Liver (tissue), 3 donors: Measurements from ENCODE around the gene WDR17.

Experiments used
- FOXA1 ChIP-seq: IDR thresholded peaks from 2 replicates; pipeline ENCODE4 v1.6.1; 2016; ENCODE audit warnings: antibody characterized with exemption
- GABPA ChIP-seq, 2 donors: IDR thresholded peaks in 1 of 2; conservative IDR thresholded peaks in 1 of 2; 2 replicates each; pipeline ENCODE4 v1.6.1; 2016; ENCODE audit warnings: antibody characterized with exemption in 2 of 2, mild to moderate bottlenecking in 1 of 2, moderate library complexity in 1 of 2
- HNF4A ChIP-seq, 2 donors: conservative IDR thresholded peaks; 2 replicates each; pipeline ENCODE4 v1.6.1; 2016; ENCODE audit warnings: antibody characterized with exemption in 2 of 2, mild to moderate bottlenecking in 2 of 2
- JUND ChIP-seq, 2 donors: IDR thresholded peaks; 2 replicates each; pipeline ENCODE4 v1.6.1; 2016; ENCODE audit warnings: antibody characterized with exemption in 2 of 2
- MAX ChIP-seq: IDR thresholded peaks from 2 replicates; pipeline ENCODE4 v1.6.1; 2016; ENCODE audit warnings: antibody characterized with exemption
- TAF1 ChIP-seq: conservative IDR thresholded peaks from 2 replicates; pipeline ENCODE4 v1.6.1; 2016; ENCODE audit warnings: antibody characterized with exemption, mild to moderate bottlenecking
- YY1 ChIP-seq: IDR thresholded peaks from 2 replicates; pipeline ENCODE4 v1.6.1; 2016; ENCODE audit warnings: antibody characterized with exemption, mild to moderate bottlenecking
- TF ChIP-seq, protein P1 (sequence below): fragments of 150-350 bp; IDR thresholded peaks from 2 replicates; pipeline ENCODE4 v1.5.1; 2017; ENCODE audit warnings: improper control_type of control experiment, low read depth, low read length; ENCODE audit not compliant: missing input control
- TF ChIP-seq, protein P2 (sequence below): IDR thresholded peaks from 2 replicates; pipeline ENCODE4 v1.6.1; 2016; ENCODE audit warnings: antibody characterized with exemption
- TF ChIP-seq, protein P3 (sequence below): IDR thresholded peaks from 2 replicates; pipeline ENCODE4 v1.6.1; 2016; ENCODE audit warnings: antibody characterized with exemption, mild to moderate bottlenecking
- TF ChIP-seq, protein P4 (sequence below): IDR thresholded peaks from 2 replicates; pipeline ENCODE4 v1.6.1; 2016; ENCODE audit warnings: antibody characterized with exemption
- donor health status: healthy.
- donor health status: healthy.

DNA sequence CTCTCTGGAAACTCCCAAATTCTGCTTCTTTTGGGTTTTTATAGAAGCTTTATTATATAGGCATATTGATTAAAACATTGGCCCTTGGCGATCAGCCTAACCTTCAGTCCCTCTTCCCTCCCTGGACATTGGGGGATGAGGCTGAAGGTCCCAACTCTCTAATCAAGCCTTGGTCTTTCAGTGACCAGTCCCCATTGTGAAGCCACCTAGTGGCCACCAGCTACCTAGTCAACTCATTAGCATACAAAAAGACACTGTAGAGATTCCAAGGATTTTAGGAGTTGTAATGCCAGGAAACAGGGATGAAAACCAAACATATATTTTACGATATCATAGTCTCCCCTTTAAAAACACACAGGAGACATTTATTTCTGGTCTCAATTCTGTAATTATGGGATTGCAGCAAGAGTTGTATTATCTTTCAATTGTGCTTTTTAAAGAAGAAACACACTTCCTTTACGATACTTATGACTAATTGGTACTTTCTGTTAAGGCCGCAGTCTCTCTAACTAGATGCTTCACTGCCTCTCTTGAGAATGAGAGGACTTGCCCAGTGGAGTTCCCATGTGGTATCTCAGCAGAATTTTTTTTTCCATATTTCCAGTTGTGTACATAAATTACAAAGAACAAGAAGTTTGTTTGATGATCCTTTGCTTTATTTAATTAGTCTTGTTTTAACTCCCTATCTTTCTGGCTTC is 58.2 kb downstream of the WDR17 start:
- TF ChIP-seq, protein P1, sequence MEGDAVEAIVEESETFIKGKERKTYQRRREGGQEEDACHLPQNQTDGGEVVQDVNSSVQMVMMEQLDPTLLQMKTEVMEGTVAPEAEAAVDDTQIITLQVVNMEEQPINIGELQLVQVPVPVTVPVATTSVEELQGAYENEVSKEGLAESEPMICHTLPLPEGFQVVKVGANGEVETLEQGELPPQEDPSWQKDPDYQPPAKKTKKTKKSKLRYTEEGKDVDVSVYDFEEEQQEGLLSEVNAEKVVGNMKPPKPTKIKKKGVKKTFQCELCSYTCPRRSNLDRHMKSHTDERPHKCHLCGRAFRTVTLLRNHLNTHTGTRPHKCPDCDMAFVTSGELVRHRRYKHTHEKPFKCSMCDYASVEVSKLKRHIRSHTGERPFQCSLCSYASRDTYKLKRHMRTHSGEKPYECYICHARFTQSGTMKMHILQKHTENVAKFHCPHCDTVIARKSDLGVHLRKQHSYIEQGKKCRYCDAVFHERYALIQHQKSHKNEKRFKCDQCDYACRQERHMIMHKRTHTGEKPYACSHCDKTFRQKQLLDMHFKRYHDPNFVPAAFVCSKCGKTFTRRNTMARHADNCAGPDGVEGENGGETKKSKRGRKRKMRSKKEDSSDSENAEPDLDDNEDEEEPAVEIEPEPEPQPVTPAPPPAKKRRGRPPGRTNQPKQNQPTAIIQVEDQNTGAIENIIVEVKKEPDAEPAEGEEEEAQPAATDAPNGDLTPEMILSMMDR = peak; percentile 38
- TF ChIP-seq, protein P2, sequence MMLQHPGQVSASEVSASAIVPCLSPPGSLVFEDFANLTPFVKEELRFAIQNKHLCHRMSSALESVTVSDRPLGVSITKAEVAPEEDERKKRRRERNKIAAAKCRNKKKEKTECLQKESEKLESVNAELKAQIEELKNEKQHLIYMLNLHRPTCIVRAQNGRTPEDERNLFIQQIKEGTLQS = no peak
- TF ChIP-seq, protein P3, sequence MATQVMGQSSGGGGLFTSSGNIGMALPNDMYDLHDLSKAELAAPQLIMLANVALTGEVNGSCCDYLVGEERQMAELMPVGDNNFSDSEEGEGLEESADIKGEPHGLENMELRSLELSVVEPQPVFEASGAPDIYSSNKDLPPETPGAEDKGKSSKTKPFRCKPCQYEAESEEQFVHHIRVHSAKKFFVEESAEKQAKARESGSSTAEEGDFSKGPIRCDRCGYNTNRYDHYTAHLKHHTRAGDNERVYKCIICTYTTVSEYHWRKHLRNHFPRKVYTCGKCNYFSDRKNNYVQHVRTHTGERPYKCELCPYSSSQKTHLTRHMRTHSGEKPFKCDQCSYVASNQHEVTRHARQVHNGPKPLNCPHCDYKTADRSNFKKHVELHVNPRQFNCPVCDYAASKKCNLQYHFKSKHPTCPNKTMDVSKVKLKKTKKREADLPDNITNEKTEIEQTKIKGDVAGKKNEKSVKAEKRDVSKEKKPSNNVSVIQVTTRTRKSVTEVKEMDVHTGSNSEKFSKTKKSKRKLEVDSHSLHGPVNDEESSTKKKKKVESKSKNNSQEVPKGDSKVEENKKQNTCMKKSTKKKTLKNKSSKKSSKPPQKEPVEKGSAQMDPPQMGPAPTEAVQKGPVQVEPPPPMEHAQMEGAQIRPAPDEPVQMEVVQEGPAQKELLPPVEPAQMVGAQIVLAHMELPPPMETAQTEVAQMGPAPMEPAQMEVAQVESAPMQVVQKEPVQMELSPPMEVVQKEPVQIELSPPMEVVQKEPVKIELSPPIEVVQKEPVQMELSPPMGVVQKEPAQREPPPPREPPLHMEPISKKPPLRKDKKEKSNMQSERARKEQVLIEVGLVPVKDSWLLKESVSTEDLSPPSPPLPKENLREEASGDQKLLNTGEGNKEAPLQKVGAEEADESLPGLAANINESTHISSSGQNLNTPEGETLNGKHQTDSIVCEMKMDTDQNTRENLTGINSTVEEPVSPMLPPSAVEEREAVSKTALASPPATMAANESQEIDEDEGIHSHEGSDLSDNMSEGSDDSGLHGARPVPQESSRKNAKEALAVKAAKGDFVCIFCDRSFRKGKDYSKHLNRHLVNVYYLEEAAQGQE = no peak
- no peak for TF ChIP-seq JUND (IDR thresholded peaks at IDR 0.05)
- TF ChIP-seq HNF4A (conservative IDR thresholded peaks at IDR 0.05) = no peak
- TF ChIP-seq, protein P4, sequence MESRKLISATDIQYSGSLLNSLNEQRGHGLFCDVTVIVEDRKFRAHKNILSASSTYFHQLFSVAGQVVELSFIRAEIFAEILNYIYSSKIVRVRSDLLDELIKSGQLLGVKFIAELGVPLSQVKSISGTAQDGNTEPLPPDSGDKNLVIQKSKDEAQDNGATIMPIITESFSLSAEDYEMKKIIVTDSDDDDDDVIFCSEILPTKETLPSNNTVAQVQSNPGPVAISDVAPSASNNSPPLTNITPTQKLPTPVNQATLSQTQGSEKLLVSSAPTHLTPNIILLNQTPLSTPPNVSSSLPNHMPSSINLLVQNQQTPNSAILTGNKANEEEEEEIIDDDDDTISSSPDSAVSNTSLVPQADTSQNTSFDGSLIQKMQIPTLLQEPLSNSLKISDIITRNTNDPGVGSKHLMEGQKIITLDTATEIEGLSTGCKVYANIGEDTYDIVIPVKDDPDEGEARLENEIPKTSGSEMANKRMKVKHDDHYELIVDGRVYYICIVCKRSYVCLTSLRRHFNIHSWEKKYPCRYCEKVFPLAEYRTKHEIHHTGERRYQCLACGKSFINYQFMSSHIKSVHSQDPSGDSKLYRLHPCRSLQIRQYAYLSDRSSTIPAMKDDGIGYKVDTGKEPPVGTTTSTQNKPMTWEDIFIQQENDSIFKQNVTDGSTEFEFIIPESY = no peak
- TF ChIP-seq MAX = no peak
- TF ChIP-seq YY1 = no peak
- TF ChIP-seq FOXA1 = no peak
- TF ChIP-seq GABPA (IDR thresholded peaks at IDR 0.05 in 1 of 2, conservative IDR thresholded peaks at IDR 0.05 in 1 of 2) = no peak
- no peak for TF ChIP-seq TAF1
